Measurements from ENCODE around the gene ACTL10. TPM values are rescaled to one million over a fixed set of nuclear protein-coding genes. Genes with fewer than 3 reads are reported as not detected.

ACTL10 gene
- polyA plus RNA-seq, 4 donors, result 0.89 to 5.4 (median 2.0) TPM

DNA sequence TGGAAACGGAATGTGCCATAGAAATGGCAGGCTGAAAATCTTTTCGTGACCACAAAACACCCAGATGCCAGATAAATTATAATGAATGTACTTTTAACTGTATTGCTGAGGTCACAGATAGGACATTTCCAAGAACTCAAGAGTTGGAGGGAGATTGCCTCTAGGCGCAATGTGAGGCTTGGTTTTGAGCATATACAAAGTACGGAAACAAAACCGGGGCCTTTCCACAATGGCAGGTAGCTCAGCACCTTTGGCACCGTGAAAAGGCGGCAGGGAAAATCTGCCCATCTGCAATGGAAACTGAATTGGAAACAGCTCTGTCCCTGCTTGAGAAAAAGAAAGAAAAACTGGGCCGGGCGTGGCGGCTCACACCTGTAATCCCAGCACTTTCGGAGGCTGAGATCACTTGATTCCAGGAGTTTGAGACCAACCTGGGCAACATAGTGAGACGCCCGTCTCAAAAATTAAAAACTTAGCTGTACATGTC is 15.1 kb upstream of the ACTL10 start:
- DNase-seq, result peak in 1 of 2 donors; percentile 56
- WGBS, 3 donors, result 15 to 64% (median 42%) methylated on average over 13 of the region's 13 CpGs
- H3K4me3 ChIP-seq (ENCODE audit: low read depth in 1 of 3, low read length in 3 of 3), result no peak overlapping the region
- peaks cover 0 to 37% (median 0%) of the 10 kb centered on the region in 3 donors for H3K36me3 ChIP-seq (ENCODE audit: control insufficient read depth in 3 of 3, insufficient read depth in 2 of 3, low read depth in 1 of 3, low read length in 3 of 3)
- no peaks in the 10 kb centered on the region for H3K9me3 ChIP-seq (ENCODE audit: control insufficient read depth in 2 of 2, insufficient read depth in 1 of 2, low read depth in 1 of 2, low read length in 1 of 2)
- H3K27ac ChIP-seq (ENCODE audit: low read depth in 1 of 3, low read length in 2 of 3), result peak overlapping the region in 1 of 3 donors; percentile 3
- no peaks in the 10 kb centered on the region for H3K27me3 ChIP-seq (ENCODE audit: control insufficient read depth in 3 of 3, insufficient read depth in 3 of 3, low read length in 3 of 3)
- FAIRE-seq, result no peak
- H3K4me1 ChIP-seq (ENCODE audit: control insufficient read depth in 3 of 3, insufficient read depth in 2 of 3, low read depth in 1 of 3, low read length in 2 of 3), result peaks cover 0 to 39% (median 0%) of the 10 kb centered on the region in 3 donors

DNA sequence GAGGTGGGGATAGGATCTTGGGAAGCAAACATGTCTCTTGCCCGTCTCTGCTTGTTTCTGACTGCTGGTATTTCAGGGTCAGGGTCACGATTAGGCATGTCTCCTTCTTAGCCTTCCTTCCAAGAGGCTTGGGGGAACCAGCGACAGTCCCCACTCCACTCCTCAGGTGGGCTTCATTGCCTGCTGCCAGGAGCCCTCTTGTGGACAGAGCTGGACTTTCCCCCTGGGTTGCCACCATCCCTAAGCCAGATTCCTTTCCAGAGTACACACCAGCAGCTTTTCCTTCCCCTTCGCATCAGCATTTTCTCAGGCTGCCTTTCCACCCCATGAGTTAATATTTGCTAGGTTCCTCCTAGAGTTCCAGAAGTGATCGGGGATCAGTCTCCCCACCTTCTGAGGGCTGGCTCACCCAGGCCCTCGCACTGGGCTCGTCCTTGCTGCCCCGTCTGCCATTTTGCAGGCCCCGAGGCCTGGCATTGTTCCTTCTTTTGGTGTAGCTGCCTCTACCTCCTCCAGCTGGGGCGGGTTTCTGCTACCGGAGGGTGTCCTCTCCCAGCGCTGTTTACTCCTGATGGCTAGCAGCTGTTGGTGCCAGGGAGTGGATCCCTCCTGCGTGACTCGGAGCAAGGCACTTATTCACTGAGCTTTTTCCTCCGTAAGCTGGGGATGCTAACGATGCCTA is 13.4 kb upstream of the ACTL10 start:
- peak overlapping the region in 2 of 3 donors; percentile 53 to 89 for H3K27ac ChIP-seq (ENCODE audit: low read depth in 1 of 3, low read length in 2 of 3)
- WGBS, 3 donors, result 19 to 37% (median 36%) methylated on average over 16 of the region's 16 CpGs
- FAIRE-seq, result no peak

DNA sequence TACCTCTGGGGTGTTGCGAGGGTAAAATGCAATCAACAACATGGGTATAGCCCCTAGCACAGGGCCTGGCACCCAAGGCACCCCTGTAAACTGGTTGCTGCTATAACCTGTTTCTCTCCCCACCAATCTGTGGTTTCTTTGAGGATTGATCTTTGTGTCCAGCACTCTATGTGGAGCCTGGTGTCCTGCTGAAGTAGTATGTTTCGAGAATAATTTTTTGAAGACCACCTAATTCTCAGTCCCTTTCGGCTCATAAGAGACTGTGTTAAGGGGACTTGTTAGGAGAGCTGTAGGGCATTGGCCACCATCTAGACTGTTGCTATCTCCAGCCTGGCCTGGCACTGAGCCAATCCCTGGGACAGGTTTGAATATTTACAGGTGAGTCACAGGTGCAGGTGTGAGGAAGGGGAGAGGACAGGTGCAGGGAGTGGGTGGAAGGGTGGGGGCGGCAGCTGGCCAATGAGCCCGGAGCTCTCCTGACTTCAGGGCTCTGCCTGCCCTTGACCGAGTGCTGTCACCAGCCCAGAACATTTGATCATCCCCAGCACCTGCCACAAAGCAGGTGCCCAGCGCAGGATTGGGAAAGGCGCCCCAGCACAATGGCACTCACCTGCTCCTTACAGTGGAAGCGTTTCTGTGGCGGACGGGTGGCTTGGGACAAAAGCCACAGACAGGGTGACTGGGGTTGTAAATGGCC is 12.7 kb upstream of the ACTL10 start:
- Histone ChIP-seq H3K4me3 (ENCODE audit: low read depth in 1 of 3, low read length in 3 of 3) (no peak overlapping the region), H3K36me3 (ENCODE audit: control insufficient read depth in 3 of 3, insufficient read depth in 2 of 3, low read depth in 1 of 3, low read length in 3 of 3) (peaks cover 0 to 41% (median 0%) of the 10 kb centered on the region in 3 donors), H3K27ac (ENCODE audit: low read depth in 1 of 3, low read length in 2 of 3) (peak overlapping the region; percentile 43 to 89 (median 86)), H3K4me1 (ENCODE audit: control insufficient read depth in 3 of 3, insufficient read depth in 2 of 3, low read depth in 1 of 3, low read length in 2 of 3) (peaks cover 0 to 37% (median 0%) of the 10 kb centered on the region in 3 donors), H3K27me3 (ENCODE audit: control insufficient read depth in 3 of 3, insufficient read depth in 3 of 3, low read length in 3 of 3) (no peaks in the 10 kb centered on the region), H3K9me3 (ENCODE audit: control insufficient read depth in 2 of 2, insufficient read depth in 1 of 2, low read depth in 1 of 2, low read length in 1 of 2) (no peaks in the 10 kb centered on the region)
- 22 to 65% (median 40%) methylated on average over 11 of the region's 11 CpGs for WGBS, 3 donors
- FAIRE-seq, result no peak
- peak; percentile 96 to 99 for DNase-seq

More for the DNA sequence above, 13.4 kb upstream of the ACTL10 start:
- H3K4me1 ChIP-seq (ENCODE audit: control insufficient read depth in 3 of 3, insufficient read depth in 2 of 3, low read depth in 1 of 3, low read length in 2 of 3), result peaks cover 0 to 39% (median 0%) of the 10 kb centered on the region in 3 donors
- H3K4me3 ChIP-seq (ENCODE audit: low read depth in 1 of 3, low read length in 3 of 3), result no peak overlapping the region
- H3K36me3 ChIP-seq (ENCODE audit: control insufficient read depth in 3 of 3, insufficient read depth in 2 of 3, low read depth in 1 of 3, low read length in 3 of 3), result peaks cover 0 to 38% (median 0%) of the 10 kb centered on the region in 3 donors
- no peaks in the 10 kb centered on the region for H3K9me3 ChIP-seq (ENCODE audit: control insufficient read depth in 2 of 2, insufficient read depth in 1 of 2, low read depth in 1 of 2, low read length in 1 of 2)
- DNase-seq, result peak; percentile 73 to 89
- no peaks in the 10 kb centered on the region for H3K27me3 ChIP-seq (ENCODE audit: control insufficient read depth in 3 of 3, insufficient read depth in 3 of 3, low read length in 3 of 3)

DNA sequence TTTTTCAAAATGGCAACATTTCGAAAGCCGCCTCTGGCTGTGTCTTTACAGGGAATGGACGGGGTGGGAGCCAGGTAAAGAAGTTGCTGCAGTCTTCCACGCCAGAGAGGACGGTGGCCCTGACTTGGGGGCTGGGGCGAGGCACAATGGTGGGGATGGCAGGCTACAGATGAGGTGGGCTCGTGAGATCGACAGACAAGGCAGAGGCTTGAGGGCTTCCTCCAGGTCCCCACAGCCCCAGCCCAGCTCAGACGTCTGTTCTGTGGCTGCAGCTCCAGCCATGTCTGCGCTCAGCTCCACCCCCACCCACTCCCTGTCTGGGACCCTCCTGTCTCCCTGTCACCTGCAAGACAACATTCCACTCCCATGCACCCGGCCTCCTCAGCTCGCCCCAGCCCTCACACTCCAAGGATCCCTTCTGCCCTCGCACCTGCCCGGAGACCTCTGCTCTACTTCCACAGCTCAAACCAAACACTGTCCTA is 12.0 kb upstream of the ACTL10 start:
- DNase-seq, result peak; percentile 20 to 49

DNA sequence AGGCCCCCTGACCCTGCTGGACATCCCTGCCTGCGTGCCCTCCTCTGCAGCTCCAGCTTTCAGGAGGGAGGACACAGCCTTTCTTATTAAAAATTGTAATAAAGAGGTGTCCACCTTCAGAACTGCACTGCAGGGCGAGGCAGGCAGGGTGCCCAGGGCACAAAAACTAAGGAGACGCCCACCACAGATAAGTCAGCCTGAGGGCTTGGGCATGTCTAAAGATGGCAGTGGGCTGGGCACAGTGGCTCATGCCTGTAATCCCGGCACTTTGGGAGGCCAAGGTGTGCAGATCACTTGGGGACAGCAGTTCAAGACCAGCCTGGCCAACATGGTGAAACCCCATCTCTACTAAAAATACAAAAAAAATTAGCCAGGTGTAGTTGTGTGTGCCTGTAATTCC is 11.6 kb upstream of the ACTL10 start:
- WGBS, 3 donors, result 24 to 53% (median 30%) methylated on average over 4 of the region's 4 CpGs
- H3K27ac ChIP-seq (ENCODE audit: low read depth in 1 of 3, low read length in 2 of 3), result peak overlapping the region in 2 of 3 donors; percentile 86 to 89
- peaks cover 0 to 46% (median 2%) of the 10 kb centered on the region in 3 donors for H3K36me3 ChIP-seq (ENCODE audit: control insufficient read depth in 3 of 3, insufficient read depth in 2 of 3, low read depth in 1 of 3, low read length in 3 of 3)
- no peaks in the 10 kb centered on the region for H3K27me3 ChIP-seq (ENCODE audit: control insufficient read depth in 3 of 3, insufficient read depth in 3 of 3, low read length in 3 of 3)
- no peak overlapping the region for H3K4me3 ChIP-seq (ENCODE audit: low read depth in 1 of 3, low read length in 3 of 3)
- no peaks in the 10 kb centered on the region for H3K9me3 ChIP-seq (ENCODE audit: control insufficient read depth in 2 of 2, insufficient read depth in 1 of 2, low read depth in 1 of 2, low read length in 1 of 2)
- no peak for DNase-seq
- H3K4me1 ChIP-seq (ENCODE audit: control insufficient read depth in 3 of 3, insufficient read depth in 2 of 3, low read depth in 1 of 3, low read length in 2 of 3), result peaks cover 0 to 33% (median 0%) of the 10 kb centered on the region in 3 donors
- no peak for FAIRE-seq

More for the DNA sequence above, 12.0 kb upstream of the ACTL10 start:
- peak overlapping the region; percentile 43 to 89 (median 86) for H3K27ac ChIP-seq (ENCODE audit: low read depth in 1 of 3, low read length in 2 of 3)
- no peaks in the 10 kb centered on the region for H3K9me3 ChIP-seq (ENCODE audit: control insufficient read depth in 2 of 2, insufficient read depth in 1 of 2, low read depth in 1 of 2, low read length in 1 of 2)
- no peak overlapping the region for H3K4me3 ChIP-seq (ENCODE audit: low read depth in 1 of 3, low read length in 3 of 3)
- no peak for FAIRE-seq
- peaks cover 0 to 44% (median under 1%) of the 10 kb centered on the region in 3 donors for H3K36me3 ChIP-seq (ENCODE audit: control insufficient read depth in 3 of 3, insufficient read depth in 2 of 3, low read depth in 1 of 3, low read length in 3 of 3)
- 30 to 60% (median 48%) methylated on average over 14 of the region's 14 CpGs for WGBS, 3 donors
- peaks cover 0 to 33% (median 0%) of the 10 kb centered on the region in 3 donors for H3K4me1 ChIP-seq (ENCODE audit: control insufficient read depth in 3 of 3, insufficient read depth in 2 of 3, low read depth in 1 of 3, low read length in 2 of 3)
- no peaks in the 10 kb centered on the region for H3K27me3 ChIP-seq (ENCODE audit: control insufficient read depth in 3 of 3, insufficient read depth in 3 of 3, low read length in 3 of 3)

DNA sequence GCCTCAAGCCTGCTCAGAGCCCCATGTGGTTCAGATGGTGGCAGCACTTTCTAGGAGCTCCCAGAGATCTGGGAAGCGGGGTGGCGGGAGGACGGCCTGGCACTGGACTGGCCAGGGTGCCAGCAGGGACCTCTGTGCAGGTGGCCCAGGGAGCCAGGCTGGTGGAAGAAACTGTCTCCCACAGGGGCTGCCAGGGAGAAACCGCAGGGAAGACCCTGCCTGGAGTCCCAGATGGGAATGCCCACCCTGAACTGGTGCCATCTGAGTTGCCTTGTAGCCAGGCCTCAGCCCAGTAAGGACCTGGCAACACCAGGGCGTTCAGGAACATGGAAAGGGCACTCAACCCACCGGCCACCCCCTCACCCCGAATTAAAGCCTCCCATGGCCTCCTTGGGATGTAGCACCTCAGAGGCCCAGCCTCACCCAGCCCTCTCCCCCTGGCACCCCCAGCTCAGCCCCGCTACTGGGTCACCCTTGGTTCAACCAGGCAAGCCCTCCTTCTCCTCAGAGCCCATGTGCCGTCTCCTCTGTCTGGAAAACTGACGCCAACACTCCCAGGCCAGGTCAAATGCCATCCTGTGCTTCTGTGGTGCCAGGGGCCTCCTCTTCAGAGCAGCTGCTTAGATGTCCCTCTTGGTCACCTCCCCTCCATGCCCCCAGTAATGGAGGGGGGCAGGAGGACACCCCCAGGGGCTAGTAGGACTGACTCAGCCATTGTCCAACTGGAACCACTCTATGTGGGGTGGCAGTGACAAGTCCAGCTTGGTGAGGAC is 10.5 kb upstream of the ACTL10 start:
- Histone ChIP-seq H3K36me3 (ENCODE audit: control insufficient read depth in 3 of 3, insufficient read depth in 2 of 3, low read depth in 1 of 3, low read length in 3 of 3) (peaks cover 0 to 56% (median 2%) of the 10 kb centered on the region in 3 donors), H3K9me3 (ENCODE audit: control insufficient read depth in 2 of 2, insufficient read depth in 1 of 2, low read depth in 1 of 2, low read length in 1 of 2) (no peaks in the 10 kb centered on the region), H3K27me3 (ENCODE audit: control insufficient read depth in 3 of 3, insufficient read depth in 3 of 3, low read length in 3 of 3) (no peaks in the 10 kb centered on the region), H3K4me1 (ENCODE audit: control insufficient read depth in 3 of 3, insufficient read depth in 2 of 3, low read depth in 1 of 3, low read length in 2 of 3) (peaks cover 0 to 28% (median 0%) of the 10 kb centered on the region in 3 donors), H3K4me3 (ENCODE audit: low read depth in 1 of 3, low read length in 3 of 3) (no peak overlapping the region), H3K27ac (ENCODE audit: low read depth in 1 of 3, low read length in 2 of 3) (no peak overlapping the region)
- FAIRE-seq, result no peak
- no peak for DNase-seq
- WGBS, 3 donors, result 93 to 98% (median 97%) methylated on average over 10 of the region's 10 CpGs

DNA sequence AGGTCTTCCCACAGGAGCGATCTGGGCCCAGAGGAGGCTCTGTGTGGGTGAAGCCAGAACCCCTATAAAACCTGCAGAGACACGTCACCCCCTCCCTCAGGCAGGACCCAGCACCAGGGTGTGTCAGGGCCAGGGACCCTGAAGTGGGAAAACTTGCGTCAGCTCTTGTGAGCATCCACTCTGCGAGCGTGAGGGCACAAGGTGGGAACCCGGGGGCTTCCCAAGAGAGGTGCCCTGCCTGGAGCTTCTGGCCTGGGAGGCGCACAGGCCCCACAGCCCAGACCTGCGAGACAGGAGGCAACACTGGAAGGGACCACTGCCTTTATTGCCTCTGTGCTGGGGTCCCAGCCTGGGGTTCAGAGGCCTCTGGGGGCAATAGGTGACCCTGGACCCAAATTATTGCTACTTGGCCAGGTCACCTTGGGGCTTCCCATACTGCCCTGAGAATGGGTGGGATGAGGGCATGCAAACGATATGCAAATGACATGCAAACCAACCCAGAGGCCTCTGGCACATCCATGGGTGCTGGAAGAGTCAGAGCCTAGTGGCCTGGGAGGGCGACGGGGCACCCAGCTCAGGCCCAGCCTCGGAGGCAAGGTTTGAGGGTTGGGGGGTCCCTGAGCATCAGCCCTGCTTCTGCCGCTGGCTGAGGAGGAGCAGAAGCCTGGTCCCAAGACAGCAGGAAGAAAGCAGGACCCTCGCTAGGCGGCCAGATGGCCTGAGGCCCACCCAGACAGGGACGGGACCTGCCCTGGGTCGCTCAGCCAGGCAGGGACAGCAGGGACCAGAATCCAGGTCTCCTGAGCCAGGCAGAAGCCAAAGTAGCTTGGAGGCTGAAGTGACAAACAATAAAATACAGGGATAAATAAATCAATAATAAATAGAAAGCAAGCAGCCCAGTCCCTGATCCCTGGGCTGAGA is 9.7 kb upstream of the ACTL10 start:
- DNase-seq, result no peak
- WGBS, 3 donors, result 91 to 97% (median 95%) methylated on average over 17 of the region's 17 CpGs

More for the DNA sequence above, 9.7 kb upstream of the ACTL10 start:
- no peak overlapping the region for H3K27ac ChIP-seq (ENCODE audit: low read depth in 1 of 3, low read length in 2 of 3)
- peaks cover 0 to 25% (median 0%) of the 10 kb centered on the region in 3 donors for H3K4me1 ChIP-seq (ENCODE audit: control insufficient read depth in 3 of 3, insufficient read depth in 2 of 3, low read depth in 1 of 3, low read length in 2 of 3)
- no peaks in the 10 kb centered on the region for H3K27me3 ChIP-seq (ENCODE audit: control insufficient read depth in 3 of 3, insufficient read depth in 3 of 3, low read length in 3 of 3)
- peaks cover 0 to 57% (median 2%) of the 10 kb centered on the region in 3 donors for H3K36me3 ChIP-seq (ENCODE audit: control insufficient read depth in 3 of 3, insufficient read depth in 2 of 3, low read depth in 1 of 3, low read length in 3 of 3)
- FAIRE-seq, result no peak
- H3K4me3 ChIP-seq (ENCODE audit: low read depth in 1 of 3, low read length in 3 of 3), result no peak overlapping the region
- H3K9me3 ChIP-seq (ENCODE audit: control insufficient read depth in 2 of 2, insufficient read depth in 1 of 2, low read depth in 1 of 2, low read length in 1 of 2), result no peaks in the 10 kb centered on the region
